Measurements from ENCODE around the gene STMN3.
A peak's percentile ranks its signal among the peaks of the same experiment; 100 is the strongest.

STMN3 gene

DNA sequence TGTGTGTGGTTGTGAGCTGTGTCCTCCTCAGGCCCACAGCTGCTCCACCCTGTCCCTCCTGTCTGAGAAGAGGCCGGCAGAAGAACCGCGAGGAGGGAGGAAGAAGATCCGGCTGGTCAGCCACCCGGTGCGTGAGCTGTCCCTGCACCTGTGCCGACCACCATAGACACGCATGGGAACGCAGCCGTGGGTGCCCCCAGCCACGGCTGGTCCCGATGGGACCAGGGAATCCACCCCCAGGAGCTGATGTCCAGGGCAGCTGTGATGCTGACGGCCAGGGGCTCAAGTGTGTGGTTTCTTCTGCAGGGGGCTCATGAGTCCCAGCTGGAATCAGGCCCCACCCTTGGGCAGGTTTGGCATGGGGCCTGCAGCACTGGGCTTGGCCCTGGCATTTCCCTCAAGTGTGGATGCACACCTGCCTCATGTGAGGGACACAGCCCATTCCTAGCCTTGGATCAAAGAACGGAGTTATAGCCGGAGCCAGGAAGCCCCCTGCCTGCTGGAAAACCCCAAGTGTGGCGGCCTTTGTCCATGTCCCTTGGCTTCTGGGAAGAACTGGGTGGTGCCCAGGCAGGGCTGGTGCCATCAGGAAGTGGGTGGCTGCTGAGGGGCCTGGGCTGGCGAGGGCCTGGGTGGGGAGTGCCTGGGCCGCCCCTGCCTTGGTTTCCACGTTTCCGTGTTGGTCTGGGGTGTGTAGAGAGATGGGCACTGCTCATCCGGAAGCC is 38.6 kb upstream of the STMN3 start:
- DNase-seq, result no peak

DNA sequence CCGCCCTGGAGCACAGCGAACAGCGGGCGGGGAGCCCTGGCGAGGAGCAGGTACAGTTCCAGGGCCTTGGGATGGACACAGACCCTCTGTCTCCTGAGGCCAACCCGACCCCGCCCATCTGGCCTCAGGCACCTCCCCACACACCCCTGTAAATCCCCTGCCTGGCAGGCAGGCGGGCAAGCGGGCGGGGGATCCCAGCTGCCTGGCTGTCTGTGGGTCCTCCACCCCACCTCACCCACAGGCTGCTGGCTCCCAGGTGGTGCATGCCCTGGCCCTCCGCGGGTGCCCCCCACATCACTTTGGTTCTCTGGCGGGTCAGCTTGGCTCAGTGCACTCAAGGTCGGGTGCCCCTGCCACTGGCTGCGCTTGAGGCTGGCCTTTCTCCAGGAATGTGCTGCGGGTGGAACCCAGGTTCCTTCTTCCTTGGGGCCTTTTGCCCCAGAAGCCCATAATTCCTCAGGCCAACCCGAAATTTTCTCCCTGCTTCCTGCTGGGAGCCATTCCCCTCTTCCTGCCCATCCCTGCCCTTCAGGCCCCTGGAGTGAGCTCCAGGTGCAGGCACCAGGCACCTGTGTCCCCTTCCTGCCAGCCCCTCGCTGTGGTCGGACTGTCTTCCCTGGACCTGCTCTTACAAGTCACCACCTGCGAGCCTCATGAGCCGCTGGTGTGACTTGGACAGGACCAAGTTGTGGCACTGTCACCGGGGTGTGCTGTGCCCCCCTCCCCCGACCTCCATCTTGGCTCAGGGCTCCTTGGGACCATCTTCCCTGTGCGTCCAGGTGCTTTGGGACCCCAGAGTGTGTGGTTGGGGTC is 37.9 kb upstream of the STMN3 start:
- DNase-seq, result no peak

DNA sequence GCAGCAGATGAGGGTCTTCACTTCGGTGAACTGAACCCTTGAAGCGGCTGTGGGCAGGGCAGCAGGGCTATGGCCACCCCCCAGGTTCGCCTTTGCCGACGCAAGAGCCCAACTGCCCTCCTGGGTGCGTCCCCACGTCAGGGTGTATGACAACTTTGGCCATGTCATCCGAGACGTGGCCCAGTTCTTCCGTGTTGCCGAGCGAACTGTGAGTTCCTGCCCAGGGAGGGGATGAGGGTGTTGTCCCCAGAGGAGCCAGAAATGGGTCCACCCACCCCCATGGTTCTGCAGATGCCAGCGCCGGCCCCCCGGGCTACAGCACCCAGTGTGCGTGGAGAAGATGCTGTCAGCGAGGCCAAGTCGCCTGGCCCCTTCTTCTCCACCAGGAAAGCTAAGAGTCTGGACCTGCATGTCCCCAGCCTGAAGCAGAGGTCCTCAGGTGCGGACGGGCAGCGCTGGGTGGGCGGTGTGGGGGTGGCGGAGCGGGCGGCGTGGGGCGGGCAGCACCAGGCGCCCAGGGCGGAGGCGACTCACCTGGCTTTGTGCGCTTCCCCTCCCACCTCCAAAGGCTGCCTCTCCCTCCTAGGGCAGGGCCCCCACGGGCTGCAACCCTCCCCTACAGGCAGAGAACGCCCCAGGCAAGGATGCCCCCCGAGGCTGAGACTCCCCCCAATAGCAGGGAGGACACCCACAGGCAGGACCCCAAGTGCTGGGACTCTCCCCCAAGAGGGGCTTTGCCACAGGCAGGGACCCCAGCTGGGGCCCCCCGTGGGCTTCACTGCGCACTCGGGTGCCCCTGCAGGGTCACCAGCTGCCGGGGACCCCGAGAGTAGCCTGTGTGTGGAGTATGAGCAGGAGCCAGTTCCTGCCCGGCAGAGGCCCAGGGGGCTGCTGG is 37.0 kb upstream of the STMN3 start:
- no peak for DNase-seq

DNA sequence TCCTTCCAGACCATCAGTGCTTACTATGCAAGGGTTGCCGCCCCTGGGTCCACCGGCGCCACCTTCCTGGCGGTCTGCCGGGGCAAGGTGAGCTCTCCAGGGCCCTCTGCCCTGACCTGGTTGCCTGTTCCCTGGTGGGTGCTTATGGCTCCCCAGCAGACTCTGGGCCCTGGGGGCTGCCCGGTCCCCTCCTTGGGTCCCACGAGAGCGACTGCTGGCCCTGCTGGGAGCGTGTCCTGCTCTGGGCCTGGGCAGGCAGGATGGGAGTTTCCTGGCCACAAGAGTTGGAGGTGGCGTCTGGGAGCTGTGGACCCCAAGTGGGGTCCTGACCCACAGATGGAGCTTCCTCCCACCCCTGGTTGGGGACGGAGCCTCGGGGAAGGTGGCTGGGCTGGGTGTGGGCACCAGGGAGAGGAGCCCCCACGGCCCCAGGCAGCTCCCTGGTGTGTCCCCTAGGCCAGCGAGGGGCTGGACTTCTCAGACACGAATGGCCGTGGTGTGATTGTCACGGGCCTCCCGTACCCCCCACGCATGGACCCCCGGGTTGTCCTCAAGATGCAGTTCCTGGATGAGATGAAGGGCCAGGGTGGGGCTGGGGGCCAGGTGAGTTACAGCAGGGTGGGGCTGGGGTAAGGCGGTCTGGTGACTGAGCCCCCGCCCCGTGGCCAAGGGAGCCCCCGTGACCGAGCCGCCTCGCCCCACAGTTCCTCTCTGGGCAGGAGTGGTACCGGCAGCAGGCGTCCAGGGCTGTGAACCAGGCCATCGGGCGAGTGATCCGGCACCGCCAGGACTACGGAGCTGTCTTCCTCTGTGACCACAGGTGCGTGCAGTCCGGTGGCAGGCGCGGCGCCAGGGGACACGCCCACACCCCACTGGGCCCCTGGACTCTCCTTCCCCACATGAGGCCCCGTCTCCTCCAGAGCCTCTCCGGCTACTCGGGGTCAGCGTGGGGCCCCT is 36.1 kb upstream of the STMN3 start:
- DNase-seq, result no peak

DNA sequence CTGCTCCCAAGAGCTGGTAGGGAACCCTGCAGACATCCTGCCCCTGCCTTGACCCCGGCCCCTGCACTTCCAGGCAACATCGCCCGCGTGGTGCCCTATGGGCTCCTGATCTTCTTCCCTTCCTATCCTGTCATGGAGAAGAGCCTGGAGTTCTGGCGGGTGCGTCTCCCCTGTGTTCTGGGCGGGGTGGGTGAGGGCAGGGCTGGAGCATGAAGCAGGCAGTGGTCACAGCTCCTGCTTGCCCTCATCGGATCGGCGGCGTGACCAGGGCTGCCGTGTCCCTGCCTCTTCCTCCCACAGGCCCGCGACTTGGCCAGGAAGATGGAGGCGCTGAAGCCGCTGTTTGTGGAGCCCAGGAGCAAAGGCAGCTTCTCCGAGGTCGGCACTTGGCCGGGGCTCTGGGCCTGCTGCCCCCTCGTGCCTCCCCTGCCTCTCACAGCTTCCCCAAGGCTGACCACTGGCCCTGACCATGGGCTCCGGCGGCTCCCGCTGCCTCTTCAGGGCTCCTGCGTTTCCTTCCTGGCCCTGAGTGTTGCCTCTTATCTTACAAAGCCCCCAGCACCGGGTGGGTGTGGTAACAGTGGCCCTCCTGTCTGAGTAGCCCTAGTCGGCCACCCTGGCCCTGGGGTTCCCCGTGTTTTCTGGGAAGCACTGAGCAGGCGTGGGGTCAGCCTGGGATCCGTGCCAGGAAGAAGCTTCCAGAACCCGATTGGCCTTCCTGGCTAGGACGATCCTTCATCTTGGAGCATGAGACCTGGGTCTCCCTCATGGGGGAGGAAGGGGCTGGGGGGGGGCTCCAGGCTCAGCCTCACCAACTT is 35.2 kb upstream of the STMN3 start:
- DNase-seq, result no peak

DNA sequence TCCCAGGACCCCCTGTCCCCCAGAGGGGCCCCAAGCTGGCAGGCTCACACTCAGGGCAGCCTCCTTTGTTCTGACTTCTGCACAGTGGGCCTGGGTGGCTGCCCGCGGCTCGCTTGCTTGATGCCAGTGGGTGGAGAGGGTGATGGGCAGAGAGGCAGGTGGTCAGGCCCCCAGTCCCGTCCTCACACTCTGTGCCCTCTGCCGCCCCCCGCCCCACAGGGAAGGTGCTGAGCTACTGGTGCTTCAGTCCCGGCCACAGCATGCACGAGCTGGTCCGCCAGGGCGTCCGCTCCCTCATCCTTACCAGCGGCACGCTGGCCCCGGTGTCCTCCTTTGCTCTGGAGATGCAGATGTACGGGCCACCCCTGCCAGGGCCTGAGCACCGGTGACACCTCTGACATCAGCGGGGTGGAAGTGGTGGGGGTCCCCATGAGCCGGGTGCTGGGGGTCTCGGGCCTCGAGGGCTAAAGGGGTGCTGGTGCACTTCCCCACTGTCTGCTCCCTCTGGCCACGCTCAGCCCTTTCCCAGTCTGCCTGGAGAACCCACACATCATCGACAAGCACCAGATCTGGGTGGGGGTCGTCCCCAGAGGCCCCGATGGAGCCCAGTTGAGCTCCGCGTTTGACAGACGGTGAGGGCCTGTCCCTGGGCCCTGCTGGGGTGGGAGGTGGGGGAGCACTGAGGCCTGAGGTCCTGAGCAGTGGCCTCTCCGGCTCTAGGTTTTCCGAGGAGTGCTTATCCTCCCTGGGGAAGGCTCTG is 34.4 kb upstream of the STMN3 start:
- DNase-seq, result no peak

DNA sequence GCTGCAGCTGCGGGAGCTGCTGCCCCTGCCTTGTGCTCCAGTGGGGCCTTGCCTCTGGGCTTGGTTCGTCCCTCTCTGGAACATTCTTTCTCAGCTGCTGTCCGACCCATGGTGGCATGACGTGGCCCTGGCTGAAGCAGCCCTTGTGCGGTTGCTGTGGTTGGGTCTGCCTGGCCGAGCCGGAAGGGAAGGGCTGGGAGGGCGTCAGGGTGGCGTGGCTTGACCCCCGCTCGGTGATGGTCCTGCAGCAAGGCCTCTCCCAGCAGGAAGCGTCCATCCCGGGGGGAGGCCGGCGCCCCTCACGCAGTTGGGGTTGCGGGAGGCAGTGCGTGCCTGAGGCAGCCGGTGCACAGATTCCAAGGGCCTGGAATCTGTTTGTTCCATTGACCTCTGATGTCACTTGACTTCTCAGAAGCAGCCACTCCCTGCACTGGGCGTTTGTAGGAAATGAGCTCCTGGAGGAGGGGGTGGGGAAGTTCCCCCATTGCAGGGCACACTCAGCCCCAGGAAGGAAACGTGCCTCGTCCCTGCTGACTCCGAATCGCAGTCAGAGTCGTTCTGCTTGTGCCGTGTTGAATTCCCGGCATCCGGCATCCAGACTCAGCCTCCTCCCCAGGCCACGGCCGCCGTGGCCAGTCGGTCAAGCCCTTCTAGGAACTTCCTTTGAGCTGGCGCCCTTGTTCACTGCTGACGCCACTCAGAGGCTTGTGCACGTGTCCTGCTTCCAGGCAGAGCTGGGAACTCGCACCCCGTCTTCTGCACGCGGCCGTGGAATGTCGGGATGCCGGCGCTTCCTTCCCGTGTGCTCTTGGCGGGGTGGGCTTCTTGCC is 33.5 kb upstream of the STMN3 start:
- peak; percentile 60 for DNase-seq

DNA sequence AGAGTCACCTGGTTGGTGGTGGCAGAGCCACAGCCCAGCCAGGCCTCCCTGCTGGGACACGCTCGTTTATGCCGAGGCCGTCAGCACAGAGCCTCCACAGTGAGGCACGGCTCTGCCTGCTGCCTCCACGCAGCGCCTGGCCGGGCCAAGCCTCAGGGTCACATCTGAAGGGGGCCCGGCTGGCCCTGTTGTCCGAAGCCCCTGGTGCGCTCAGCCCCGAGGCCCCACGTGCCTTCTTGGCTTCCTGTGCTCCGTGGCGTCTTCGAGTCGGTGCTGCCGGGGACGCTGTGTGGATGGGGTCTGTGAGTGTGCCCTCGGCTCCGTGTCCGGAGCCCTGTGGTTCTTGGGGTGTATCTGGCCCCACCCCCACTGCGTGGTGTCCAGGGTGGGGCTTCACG is 32.9 kb upstream of the STMN3 start:
- no peak for DNase-seq

DNA sequence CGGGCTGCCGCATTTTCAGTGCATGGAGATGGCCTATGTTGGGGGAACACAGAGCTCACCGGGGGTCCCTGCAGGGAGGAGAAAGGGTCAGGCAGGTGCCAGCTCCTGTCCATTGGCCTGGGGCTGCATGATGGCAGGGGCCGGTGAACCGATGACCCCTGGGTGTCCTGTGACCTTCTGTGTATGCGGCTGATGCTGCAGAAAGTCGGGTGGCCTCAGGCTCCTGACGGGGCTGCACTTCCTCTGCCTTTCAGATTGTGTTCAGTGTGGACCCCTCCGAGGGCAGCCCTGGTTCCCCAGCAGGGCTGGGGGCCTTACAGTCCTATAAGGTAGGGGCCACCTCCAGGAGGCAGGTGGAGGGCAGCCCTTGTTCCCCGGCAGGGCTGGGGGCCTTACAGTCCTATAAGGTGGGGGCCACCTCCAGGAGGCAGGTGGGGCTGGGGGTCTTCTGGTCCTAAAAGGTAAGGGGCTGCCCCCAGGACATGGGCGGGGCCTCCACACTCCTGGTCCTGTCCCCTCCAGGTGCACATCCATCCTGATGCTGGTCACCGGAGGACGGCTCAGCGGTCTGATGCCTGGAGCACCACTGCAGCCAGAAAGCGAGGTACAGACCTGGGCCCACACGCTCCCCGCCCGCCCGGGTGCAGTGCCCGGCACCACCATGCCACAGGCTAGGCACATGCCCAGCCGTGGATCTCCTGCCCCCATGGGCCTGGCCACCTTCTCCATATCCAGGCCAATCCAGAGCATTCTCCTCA is 32.2 kb upstream of the STMN3 start:
- DNase-seq, result no peak

DNA sequence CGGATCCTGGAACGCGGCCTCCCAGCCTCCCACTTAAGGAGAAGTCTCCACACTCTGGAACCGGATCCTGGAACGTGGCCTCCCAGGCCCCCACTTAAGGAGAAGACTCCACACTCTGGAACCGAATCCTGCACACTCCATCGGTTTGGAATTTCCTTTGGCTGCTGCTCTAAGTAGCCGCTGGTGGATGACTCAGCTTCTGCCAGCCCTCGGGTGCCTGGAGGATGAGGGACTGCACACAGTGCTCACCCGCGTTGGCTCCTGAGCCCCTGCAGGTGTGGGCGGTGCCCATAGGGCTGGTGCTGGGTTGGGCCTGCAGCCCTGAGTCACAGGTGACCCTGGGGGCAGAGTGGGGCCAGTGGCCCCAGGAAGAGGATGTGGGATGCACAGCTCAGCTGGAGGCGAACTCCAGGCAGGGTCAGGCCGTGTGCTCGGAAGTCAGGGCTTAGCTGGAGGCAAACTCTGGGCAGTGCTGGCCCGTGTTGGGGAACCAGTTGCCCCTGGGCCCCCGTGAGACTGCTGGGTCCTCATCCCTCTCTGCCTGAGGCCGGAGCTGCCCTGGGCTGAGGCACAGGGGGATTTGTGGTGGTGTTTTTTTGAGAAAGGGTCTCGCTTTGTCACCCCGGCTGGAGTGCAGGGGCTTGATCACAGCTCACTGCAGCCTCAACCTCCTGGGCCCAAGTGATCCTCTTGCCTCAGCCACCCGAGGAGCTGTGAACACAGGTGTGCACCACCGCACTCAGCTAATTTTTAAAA is 29.3 kb upstream of the STMN3 start:
- DNase-seq, result no peak

DNA sequence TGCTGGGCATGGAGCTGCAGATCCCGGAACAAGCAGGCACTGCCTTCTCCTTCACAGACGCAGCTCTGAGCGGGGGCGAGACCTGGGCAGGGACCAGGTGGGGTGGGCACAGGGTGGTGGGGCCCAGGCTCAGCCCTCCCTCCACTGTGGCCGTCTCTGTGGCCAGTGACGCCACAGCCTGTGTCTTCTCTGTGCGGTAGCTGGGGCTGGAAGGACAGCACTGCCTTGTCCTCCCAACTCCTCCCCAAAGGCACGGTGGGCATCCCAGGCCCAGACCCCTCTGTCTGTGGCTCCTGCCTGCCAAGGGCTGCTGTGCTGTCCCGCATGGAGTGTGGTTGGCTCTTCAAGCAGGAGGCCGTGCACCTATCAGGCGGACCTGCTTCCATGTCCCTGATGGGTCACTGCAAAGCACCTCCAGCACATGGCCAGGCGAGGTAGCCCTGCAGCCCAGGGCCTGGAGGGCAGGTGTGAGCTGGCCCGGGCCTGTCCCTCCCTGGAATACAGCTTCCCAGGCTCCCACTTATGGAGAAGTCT is 28.5 kb upstream of the STMN3 start:
- no peak for DNase-seq

DNA sequence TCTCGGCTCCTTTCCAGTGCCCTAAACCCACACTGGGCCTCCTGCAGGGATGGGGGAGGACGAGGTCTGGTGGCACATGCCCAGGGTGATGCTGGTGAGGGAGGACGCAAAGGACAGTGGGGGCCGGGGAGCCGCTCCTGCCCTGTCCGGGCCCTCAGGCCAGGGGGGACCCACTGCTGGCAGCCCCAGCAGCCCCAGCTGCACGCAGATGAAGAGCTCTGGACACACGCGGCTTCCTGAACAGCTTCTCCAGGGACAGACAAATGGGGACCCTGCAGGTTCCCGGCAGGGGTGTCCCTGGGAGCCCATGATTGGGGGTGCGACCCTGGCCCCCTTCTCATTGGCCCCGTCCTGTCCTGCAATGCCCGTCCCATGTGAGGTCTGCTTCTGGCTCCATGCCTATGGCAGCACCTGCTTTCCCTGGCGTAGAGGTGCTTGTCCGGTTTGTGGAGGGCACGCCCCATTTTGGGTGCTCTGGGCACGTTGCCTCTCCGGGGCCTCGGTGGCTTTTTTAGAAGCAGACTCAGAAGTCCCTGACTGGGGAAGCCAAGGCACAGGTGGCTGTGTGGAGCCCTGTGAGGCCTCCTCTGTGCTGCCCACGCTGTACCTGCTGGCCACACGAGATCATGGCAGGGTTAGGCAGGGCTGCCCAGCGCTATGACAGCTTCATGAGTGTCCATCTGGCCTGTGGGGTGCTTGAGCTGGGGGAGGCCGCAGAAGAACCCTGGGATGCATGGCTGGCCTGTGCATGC is 27.8 kb upstream of the STMN3 start:
- no peak for DNase-seq

DNA sequence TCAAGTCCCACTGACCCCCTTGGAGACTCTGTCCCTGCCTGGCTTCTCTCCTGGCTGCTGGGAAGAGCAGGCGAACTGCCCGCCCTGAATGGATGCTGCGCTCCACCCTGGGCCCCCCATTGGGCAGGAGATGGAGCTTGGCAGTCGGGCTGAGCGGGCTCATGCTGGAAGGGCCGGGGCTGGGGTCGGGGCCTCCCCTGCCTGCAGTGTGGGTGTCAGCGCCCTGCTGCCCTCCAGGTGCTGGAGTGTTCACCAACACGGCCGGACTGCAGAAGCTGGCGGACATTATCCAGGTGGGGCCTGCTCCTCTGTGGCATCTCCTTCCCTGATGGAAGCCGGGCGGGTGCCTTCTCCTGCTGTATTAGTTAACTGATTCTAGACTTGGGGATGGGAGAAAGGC is 27.2 kb upstream of the STMN3 start:
- DNase-seq, result no peak

DNA sequence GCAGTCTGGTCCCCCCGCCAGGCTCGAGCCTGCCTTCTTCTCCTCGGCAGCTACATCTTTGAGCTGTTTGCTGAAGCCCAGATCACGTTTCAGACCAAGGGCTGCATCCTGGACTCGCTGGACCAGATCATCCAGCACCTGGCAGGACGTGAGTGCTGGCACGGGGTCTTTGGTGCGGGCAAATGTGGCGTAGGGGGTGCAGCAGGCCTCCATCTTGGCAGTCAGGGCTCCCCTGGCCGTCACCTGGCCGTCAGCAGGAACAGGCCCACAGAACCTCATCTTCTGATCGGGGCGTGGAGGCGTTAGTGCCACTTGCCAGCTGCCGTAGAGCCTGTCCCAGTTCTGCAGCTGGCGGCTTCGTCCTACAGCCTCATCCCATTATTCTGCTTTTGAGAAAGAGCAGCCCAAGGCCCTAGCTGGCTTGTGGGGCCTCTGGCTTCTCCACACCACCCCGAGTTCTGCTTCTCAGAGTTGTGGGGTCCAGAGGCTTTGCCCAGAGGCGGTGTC is 26.6 kb upstream of the STMN3 start:
- no peak for DNase-seq

DNA sequence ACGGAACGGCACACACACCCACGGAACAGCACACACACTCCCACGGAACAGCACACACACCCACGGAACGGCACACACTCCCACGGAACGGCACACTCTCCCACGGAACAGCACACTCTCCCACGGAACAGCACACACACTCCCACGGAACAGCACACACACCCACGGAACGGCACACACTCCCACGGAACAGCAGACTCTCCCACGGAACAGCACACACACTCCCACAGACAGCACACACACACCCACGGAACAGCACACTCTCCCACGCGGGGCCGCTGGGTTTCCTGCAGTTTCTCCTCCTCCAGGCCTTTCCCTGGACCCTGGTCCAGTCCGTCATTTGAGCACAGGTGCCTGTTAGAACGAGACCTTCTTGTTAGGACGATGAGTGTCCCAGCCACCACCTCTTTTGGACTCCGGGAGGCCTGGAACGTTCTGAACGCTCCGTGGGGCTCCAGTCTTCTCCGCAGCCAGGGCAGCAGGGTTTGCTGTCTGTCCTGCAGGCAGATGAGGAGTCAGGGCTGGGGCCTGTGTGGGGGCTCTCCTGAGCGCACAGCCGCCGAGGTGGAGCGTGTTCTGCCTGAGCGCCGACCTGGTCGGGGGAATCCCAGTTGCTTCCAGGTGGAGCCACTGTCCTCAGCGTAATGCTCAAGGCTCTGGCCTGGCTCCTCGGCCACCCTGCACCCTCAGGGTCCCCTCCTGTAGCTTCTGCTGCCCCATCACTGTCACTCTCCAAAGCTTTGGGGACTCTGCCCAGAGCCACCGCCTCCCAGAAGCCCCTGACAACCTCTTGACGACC is 25.6 kb upstream of the STMN3 start:
- no peak for DNase-seq

DNA sequence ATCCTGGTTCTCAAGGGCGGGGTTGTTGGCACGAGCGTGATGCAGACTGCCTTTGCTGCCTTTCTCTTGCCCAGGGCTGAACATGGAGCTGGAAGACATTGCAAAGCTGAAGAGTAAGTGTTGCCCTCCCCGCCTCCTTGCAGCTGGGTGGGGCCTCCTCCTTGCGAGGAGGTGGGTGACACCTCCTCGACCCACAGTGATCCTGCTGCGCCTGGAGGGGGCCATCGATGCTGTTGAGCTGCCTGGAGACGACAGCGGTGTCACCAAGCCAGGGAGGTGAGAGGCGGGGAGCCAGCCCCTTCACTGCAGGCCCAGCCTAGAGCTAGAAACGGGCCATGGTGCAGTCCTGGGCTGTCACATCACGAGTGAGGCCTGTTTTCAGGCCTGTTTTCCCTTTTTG is 24.8 kb upstream of the STMN3 start:
- no peak for DNase-seq

All from stimulated activated CD4-positive, alpha-beta T cell treated with anti-CD3 and anti-CD28 coated beads, Interleukin-12 subunit alpha, Interleukin-12 subunit beta, amount 100 ng/mL, for 4 hours (primary cell).